ENCODE results near the gene TSPAN17.
"Not testable (repeated sequence)": the region's sequence is repeated elsewhere in the genome, so short reads cannot be mapped to it uniquely, and the experiment has no call there.

TSPAN17 gene

GRCh38 chr5:176687247-176687646 is 40.0 kb downstream of the TSPAN17 start:
- DNase-seq, result no peak

- DNase-seq, result no peak
Measured at GRCh38 chr5:176687881-176688280, 40.6 kb downstream of the TSPAN17 start.

- DNase-seq, result no peak
Measured at GRCh38 chr5:176690911-176691310, 43.6 kb downstream of the TSPAN17 start.

GRCh38 chr5:176691524-176691923 is 44.2 kb downstream of the TSPAN17 start:
- DNase-seq, result no peak

GRCh38 chr5:176692326-176692725 is 45.0 kb downstream of the TSPAN17 start:
- DNase-seq, result no peak

- DNase-seq, result no peak
Measured at GRCh38 chr5:176692839-176693476, 45.7 kb downstream of the TSPAN17 start.

- no peak for DNase-seq
Measured at GRCh38 chr5:176693477-176693851, 46.2 kb downstream of the TSPAN17 start.

GRCh38 chr5:176694146-176694545 is 46.9 kb downstream of the TSPAN17 start:
- DNase-seq, result no peak

- DNase-seq, result no peak
Measured at GRCh38 chr5:176694631-176695030, 47.3 kb downstream of the TSPAN17 start.

GRCh38 chr5:176695073-176695472 is 47.8 kb downstream of the TSPAN17 start:
- no peak for DNase-seq

- no peak for DNase-seq
Measured at GRCh38 chr5:176697267-176697933, 50.1 kb downstream of the TSPAN17 start.

GRCh38 chr5:176697934-176698538 is 50.8 kb downstream of the TSPAN17 start:
- DNase-seq, result no peak

GRCh38 chr5:176699446-176699845 is 52.2 kb downstream of the TSPAN17 start:
- not testable (repeated sequence) for DNase-seq

GRCh38 chr5:176700239-176700847 is 53.1 kb downstream of the TSPAN17 start:
- no peak for DNase-seq

- DNase-seq, result no peak
Measured at GRCh38 chr5:176702671-176703641, 55.7 kb downstream of the TSPAN17 start.

GRCh38 chr5:176703857-176704256 is 56.6 kb downstream of the TSPAN17 start:
- no peak for DNase-seq

GRCh38 chr5:176704355-176704754 is 57.1 kb downstream of the TSPAN17 start:
- DNase-seq, result no peak

- no peak for DNase-seq
Measured at GRCh38 chr5:176704817-176705216, 57.5 kb downstream of the TSPAN17 start.
